Right hindlimb (tissue), 1 donor: Measurements from ENCODE around the gene RAD51B.

ENCODE experiments used
- DNase-seq: peaks from one replicate; pipeline ENCODE4 v3.0.0-alpha.2; 2018

RAD51B gene

DNA sequence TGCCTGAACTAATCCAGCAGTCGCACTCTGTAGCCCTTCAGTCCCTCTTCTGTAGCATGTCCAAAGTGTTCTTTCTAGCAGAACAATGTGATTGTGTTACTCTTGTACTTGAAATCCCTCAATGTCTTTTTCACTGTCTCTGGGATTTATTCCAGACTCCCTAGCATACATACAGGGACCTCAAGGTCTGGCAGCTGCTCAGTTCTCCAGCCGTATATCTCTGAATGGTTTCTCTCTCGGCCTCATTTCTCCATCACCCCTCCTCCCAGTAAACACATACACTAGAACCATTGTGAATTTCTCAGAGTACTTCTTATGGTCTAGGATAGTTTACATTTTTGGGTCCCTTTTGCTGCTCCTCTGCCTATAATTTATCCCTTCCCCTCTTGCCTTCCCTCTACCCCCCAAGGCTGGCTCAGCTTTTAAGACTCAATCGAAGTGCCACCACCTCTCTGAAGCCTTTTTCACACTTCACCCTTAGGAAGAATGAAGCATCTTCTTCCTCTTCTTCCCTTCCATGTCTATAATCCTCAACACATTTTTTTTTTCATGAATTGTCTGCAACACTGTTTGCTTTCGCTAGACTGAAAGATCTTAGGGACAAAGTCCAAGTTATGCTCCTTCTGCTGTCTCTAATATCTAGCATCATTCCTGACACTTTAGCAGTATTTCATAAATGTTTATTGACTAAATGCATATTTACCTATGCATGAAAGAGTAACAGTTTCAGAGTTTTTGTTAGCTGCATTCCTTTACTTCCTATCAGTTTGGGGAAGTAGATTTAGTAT lies 527.2 kb downstream of the RAD51B start:
- peak; percentile 54 for DNase-seq

DNA sequence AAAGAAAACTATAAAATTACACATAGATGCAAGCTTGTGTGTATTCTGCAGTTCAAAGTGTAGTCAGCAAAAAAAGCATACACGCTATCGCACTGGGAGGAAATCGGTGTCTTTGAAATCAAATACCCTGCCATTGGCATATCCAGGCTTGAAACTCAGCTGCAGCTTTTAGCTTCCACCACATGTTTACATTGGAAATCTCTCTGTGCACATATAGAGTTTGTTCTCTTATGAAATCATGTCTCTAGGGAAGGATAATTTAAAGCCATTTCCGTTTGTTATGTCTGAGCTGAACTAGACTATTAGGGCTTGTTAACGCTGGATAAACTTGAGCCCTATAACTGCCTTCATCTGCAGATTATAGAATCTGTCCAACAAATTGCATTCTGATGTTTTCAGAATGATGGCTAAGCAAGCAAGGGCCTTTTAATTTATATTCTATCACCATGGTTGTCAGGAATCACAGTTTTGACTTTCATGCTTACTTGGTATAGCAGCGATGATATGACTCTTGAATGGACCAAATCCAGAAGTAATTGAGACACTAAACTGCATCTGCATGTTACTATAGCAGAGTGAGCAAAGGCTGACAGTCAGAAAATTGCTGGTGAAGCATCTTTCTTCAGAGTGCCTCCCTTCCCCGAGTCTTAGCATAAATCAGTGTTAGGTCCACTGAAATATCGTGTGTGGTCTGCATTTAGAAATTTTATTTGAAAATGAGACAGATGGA lies 530.5 kb downstream of the RAD51B start:
- peak; percentile 66 for DNase-seq

DNA sequence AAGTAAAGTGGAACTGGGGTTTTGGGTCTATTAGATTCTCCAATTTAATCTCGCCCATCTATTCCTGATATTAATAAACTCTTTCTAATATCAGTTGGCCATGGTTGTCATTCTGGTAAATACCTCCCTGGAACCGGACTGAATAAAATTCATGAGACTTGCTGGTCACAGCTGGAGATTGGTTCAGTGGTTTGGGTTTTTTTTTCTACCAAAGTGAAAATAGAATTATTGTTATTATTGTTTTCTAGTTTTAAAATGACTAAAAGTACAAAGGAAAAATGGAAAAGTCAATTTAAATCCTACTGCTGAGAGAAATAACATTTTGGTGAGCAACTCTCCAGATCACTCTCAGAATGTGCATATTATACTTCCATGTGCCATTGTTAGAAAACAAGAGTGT lies 535.8 kb downstream of the RAD51B start:
- no peak for DNase-seq

DNA sequence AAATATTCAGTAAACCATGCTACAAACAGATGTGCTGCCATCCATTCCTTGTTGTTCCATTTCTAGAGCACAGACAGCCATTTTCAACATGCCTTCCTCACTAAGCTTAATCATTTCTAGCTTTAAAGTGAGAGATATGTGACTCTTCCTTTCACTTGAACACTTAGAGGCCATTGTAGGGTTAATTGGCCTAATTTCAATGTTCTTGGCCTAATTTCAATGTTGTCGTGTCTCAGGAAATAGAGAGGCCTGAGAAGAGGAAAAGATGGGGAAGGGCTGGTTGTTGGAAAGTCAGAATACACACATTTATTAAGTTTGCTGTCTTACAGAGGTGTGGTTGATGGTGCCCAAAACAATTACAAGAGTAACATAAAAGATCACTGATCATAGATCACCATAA lies 538.2 kb downstream of the RAD51B start:
- no peak for DNase-seq

DNA sequence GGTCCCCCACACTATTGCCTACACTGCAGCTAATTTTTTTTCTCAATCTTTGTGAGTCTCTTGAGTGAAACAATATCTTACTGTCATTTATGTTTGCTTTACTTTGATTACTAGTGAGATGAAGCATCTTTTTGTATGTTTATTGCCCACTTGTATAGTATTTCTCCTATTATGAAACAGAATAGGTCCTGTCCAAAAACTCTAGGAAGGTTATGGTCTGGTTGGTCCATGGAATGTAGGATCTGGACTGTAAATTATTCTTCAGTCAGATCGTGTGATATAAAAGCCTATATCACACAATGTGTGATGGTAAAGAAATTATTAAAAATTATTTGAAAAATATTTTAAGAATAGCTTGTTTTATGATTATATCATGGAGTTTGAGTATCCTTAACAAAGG lies 538.9 kb downstream of the RAD51B start:
- DNase-seq: no peak

DNA sequence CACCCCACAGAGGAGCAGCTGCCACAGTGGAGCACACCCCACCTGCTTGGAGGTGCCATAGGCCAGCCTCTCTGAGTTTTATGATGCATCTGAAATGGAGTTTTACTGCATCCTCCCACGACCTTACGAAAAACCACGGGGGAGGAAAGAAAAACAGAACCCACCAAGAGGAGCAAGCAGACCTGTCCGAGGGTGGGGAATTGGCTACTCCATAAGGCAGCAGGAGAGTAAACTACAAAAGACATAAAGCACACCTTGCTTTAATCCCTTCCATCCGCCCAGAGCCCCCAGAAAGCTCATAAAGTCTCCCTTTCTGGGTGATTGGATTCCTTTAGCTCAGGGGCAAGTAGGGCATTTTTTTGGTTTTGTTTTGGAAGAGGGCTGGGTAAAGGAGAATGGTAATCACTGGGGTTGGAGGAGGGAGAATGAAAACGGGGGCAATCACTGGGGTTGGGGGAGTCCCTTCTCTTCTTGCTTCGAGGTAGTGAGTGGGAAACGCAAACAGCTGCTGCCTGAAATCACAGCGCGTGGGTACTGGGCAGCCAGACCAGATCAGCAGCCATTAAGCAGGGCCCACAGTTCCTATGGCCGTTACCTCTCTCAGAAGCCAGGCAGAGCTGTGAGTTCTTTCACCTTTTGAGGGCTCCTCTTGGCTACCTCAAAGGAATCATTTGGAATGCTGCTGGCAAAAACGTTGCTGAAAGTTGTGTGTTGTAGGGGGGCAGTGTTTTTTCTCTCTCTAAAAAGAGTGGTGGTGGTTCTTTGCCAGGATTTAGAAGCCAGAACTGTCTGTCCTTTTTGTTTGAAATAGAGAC lies 539.6 kb downstream of the RAD51B start:
- no peak for DNase-seq

DNA sequence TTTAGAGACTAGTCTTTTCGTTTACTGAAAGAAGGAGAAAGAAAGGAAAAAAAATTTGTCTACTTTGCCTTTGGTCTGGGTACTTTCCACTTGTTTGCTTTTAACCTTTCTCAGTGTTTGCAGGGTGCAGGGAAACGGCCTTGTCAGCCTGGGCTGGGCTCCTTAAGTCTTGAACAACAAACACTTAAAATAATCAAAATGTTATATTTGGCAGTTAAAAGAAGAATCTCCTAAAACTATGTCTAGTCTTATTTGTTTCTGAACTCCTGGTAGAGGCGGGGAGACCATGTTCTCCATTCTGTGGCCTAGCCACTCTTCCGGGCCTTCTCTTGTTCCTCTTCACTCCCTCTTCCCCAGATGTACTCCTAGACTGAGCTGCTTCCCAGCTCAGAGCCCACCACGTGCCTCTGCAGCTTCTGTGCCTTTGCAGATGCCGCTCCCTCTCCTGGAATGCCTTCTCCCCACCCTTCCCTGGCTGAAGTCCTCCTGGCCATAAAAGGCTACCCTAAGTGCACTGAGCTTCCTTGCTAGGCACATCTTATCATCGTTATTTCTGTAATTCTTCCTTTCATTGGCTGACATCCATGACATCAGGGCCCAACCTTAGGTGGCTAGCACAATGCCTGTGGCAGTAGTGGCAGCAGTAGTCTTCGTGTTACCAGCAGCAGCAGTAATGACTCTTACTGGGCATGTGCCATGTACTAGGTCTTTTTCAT lies 540.4 kb downstream of the RAD51B start:
- peak; percentile 37 for DNase-seq

DNA sequence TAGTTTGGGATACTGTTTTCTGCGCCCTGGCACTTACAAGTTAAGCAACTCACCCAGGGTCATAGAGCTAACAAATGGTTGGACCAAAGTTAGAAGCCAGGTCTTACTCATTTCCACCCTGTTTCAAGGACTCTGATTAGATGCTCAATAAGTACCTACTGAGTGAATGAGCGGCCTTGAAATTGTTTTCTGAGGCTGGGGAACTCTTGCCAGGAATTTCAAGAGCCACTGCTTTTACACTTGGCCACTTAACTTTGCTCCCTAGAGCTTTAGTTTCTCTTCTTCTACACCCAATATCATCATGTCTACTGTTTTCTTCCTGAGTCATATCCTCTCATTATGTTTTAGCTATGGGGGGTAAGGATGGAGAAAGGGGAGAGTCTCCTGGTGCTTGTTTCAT lies 541.7 kb downstream of the RAD51B start:
- no peak for DNase-seq

DNA sequence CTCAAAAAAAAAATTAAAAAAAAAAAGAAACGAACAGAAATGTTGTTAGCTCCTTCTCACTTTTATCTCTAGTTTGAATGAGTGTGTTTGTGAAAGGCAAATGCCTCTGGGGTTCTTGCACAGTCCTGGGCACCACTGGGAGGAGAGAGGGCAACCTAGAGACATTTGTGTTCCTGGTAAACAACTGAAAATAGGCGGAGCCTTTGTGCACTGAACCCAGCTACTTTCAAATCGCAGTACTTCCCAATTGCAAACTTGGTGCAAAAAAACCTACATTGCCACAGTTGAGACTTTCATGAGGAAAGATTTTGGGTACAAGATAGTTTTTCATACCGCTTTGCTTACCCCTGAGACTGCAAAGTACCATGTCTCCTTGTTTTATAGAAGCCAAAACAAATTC lies 543.3 kb downstream of the RAD51B start:
- DNase-seq: no peak

DNA sequence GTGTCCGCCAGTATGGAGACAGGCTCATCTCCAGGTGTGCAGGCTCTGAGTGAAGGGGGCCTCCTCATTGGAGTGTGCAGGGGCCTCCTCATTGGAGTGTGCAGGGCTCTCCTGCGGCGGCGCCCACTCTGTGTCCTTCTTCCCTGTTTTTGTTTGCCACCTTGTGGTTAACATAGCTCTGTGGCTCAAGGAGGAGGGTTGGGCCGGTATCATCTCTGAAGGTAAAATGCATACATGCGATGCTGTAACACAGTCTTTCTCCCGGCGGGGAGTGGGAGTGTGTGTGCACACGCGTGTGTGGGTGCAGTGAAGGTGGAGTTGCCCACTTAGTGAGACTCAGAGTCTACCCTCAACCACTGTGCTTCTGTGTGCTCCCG lies 543.9 kb downstream of the RAD51B start:
- no peak for DNase-seq

DNA sequence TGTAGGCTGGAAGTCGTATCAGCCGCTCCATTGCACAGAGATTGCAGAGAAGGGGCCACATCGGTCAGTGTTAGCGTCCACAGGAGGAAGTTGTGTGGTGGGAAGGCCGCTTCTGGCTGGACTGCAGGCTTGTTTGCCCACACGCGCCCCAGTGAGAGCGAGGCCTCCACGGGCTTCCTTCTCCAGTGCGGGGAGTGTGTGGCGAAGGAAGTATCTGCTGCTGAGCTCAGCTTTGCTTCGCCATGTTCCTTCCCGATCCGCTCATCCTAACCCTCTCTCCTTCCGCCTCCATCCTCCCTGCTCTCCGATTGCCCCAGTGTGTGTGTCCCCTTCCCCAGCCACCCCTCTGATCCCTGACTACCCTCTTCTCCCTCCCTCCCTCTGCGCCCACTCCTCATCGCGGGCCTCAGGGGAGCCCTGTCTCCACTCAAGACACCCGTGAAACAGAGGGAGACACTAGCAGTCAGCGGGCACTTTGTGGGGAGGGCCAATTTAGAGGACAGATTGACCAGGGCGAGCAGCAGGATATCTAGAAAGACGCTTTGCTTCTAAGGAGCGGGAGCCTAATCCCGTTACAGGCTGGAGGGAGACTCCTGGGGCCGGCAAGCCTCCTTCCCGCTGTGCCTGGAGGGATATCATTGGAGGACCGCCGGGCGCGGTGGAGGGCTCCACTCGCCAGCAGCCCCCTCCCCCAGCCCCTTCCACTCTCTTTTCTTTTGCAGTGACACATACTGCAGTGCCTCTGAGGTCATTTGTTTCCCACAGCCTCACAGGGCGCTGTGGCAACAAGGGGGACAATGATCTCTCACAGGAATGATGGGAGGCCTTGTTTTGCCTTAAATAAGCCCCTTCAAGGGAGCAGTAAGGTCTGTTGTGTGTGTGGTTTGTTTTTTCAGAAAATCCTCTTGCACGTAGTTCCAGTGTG lies 544.5 kb downstream of the RAD51B start:
- DNase-seq: peak; percentile 82

DNA sequence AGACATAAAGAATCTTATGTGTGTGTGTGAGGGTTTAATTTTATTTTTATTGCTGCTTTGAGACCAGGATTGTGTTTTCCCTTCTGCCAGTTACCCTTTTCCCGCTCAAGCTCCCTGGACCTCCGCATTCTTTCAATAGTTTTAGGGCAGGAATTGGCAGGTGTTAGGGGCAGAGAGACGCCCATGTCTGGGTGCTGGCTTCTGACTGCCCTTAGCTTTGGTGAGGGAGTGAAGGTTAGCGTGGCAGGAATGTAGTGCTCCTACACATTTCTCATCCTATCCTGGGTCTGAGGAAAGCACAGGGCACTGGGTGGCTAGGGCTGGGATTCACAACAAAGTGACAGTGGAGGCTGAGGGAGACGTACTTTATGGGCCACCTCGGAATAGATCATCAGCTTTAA lies 545.2 kb downstream of the RAD51B start:
- DNase-seq: no peak

DNA sequence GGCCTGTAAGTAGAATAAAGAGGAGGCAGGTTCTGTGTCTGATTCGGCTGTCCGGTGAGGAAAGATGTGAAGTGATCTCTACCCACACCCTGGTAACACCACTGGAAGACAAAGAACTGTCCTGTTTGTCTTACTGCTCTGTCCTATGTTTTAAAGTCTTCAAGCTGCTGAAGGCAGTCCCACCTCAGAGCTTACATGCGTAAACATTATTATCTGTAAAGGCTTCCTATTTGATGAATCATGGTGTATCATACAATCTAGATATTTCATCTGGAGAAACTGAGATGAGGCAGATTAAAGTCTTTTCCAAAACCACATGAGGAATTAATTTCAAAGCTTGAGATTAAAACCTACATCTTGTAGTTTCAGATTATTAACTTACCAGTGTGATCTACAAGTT lies 545.6 kb downstream of the RAD51B start:
- no peak for DNase-seq

DNA sequence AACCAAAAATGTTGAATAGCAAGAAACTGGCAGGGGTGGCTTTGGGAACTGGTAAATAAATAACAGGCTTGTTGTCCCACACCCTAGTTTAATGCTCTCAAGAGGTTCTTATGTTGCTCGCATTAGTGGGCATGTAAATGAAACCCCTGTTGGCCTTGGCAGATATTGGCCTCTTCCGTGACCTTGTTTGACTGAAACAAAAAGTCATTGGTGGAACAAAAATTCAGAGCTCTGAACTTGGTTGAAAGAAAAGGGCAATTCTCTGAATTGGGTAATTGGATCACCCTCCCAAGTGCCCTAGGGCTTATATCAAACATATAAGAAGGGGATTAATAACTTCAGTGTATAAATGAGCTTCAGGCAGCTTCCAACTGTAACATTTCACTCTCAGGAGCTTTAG lies 547.1 kb downstream of the RAD51B start:
- no peak for DNase-seq

DNA sequence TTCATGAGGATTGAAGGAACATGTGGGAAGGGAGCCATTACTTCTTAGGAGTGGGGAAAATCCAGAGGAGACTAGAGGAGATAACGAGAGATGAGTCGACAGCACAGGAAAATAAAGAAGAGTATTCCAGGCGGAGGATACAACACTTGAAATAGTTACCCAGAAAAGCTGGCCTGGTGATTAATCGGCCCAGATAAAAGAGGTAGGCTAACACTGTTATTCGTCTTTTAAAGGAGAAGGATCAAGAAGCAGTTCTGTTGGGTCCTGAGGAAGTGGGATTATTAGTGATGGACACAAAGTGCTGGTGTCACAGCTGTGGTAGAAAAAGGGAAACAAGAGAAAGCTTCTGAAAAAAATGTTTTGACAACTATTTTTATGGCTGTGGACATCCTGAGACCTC lies 548.0 kb downstream of the RAD51B start:
- no peak for DNase-seq

DNA sequence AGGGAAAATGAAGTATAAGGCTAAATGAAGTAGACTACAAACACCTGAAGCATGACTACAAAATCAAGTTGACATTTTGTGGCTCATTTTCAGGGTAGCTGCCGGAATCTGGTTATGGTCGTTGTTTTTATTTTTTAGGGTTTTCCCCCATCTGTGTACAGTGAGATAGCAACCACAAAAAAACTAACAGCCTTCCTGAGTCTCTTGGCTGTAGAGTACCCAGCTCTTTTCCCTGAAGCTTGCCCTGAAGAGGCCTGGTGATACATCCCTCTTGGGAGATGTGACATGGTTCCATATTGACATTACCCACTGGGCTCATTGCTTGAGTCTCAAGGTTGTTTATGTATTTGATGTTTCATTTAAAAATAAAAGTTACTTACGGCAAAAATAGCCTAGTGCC lies 549.3 kb downstream of the RAD51B start:
- no peak for DNase-seq

DNA sequence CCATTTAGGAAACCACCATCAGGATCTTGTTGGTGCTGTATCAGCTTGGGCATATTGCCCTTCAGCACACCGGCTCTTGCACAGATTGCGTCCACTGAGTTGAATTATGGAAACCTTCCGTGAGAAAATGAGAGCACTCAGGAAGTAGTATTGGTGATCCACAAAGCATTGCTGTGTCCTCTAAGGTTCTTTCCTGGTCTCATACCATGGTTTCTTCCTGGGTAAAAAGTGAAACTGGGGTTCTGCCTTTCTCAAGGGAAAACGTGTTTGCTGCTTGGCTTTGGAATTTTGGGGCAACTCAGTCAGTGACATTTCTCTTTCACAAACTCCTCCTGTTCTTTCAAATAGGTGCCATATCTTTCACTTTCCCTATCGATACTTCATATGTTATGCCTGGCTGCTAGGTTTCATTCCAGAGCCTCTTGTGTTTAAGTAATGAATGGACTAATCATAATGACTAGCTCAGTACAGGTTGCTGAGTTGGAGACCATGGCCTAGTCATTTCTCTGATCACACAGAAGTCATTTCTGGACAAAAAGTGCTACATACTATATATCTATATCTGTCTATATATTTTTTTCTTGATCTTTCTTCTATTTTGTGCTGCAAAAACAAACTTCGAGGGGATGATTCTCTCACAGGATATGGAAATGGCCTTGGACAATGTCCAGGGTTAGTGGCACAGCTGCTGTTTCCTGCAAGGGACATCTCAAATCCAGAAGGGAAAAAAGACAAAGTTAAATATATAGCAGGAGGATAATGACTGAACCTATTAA lies 549.9 kb downstream of the RAD51B start:
- DNase-seq: no peak

DNA sequence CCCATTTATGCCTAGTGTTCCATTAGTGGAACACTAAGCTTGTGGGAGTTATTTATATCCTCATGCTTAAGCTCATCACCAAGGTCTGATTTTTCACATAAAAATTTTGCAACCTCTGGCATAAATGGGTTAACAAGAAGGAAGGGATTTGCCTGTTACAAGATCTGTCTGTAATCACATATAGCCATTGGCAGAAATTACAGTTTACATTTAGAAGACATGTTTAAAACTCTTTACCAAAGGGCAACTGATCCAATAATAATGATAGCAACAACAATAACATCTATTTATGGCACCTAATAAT lies 550.4 kb downstream of the RAD51B start:
- DNase-seq: no peak

DNA sequence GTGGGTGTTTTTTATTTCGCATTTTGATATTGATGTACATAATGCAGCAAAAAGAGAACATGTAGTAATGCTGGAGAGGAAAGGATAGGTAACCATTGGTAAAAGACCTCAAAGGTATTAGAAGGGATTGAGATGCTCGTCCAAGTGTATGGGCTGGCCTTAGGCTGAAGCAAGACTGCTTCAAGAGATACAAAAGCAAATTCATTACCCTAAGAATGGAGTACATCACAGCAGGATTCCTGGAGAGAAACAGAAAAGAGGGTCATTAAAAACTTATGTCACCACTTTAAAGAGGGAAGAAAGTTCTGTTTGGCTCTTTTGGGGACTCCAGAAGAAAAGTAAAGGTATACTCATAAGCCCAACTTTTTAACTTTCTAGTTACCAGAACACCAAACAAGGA lies 552.8 kb downstream of the RAD51B start:
- no peak for DNase-seq

DNA sequence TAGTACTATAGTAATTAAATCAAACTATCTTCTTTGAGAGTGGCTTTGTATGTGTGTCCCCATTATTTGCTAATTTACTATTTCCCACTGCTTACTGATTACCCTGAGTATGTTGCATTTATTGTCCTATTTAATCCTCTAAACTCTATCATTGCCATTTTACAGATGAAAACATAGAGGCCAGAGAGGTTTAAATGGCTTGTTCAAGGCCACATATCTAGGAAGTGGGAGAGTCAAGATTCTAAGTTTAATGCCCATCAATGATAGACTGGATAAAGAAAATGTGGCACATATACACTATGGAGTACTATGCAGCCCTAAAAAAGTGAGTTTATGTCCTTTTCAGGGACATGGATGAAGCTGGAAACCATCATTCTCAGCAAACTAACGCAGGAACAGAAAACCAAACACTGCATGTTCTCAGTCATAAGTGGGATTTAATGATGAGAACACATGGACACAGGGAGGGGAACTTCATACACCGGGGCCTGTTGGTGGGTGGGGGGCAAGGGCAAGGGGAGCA lies 553.6 kb downstream of the RAD51B start:
- DNase-seq: no peak

DNA sequence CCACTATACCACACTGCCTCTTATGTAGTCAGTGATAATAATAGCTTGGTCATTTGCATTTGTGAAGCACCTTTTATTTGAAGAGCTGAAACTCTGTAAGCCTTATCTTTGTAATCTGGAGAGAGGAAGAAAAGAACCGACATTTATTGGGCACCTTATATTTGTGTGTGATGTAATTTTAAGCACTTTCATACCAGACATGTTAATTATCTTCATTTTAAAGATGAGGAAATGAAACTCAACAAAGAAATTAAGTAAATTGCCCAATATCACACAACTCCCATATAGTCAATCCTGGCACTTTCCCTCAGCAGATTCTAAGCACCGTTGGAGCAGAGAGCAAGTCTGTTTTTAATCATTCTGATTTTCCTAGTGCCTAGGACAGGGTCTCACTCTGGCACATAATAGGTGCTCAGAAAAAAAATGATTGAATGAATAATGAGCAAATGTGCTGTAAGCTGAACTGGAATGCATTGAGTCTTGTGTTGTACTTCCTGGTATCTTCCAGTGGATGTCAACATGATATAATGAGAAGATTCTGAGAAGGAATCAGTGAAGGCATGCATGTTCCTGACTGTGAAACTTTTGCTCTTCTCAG lies 554.4 kb downstream of the RAD51B start:
- DNase-seq: no peak
